Neuron (in vitro differentiated cells): ENCODE results near the gene RPL13A.

Experiments used
- H2AFZ ChIP-seq: one replicate; pipeline ENCODE4 v1.6.1; 2013; ENCODE audit warnings: low read depth, mild to moderate bottlenecking, inconsistent platforms, low read length, moderate library complexity
- H3K27me3 ChIP-seq: one replicate; pipeline ENCODE4 v1.6.1; 2013; ENCODE audit warnings: low read length; ENCODE audit not compliant: insufficient read depth
- H3K36me3 ChIP-seq: one replicate; pipeline ENCODE4 v1.6.1; 2013; ENCODE audit warnings: low read length; ENCODE audit not compliant: insufficient read depth
- H3K4me1 ChIP-seq: one replicate; pipeline ENCODE4 v1.6.1; 2013; ENCODE audit warnings: low read length; ENCODE audit not compliant: insufficient read depth
- H3K4me3 ChIP-seq: 2 replicates; pipeline ENCODE4 v1.5.1; 2013; ENCODE audit warnings: mild to moderate bottlenecking, low read length, moderate library complexity
- H3K9me3 ChIP-seq: one replicate; pipeline ENCODE4 v1.6.1; 2013; ENCODE audit warnings: low read length

RPL13A gene

DNA sequence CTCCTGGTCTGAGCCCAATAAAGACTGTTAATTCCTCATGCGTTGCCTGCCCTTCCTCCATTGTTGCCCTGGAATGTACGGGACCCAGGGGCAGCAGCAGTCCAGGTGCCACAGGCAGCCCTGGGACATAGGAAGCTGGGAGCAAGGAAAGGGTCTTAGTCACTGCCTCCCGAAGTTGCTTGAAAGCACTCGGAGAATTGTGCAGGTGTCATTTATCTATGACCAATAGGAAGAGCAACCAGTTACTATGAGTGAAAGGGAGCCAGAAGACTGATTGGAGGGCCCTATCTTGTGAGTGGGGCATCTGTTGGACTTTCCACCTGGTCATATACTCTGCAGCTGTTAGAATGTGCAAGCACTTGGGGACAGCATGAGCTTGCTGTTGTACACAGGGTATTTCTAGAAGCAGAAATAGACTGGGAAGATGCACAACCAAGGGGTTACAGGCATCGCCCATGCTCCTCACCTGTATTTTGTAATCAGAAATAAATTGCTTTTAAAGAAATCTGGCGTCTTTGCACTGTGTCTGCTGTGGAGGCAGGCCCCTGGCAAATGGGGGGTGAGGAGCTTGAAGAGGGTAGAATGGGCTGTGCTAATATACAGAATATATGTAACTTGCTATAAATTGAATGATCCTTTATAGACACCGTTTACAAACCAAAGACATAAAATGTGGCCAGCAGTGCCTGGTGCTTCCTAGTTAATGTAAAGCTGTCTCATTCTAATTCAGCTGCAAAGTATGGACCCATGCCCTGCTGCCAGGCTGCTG lies 4.6 kb downstream of the RPL13A start:
- Histone ChIP-seq H3K36me3 (peaks cover 40% of the 10 kb centered on the region), H3K27me3 (no peaks in the 10 kb centered on the region), H3K4me3 (no peak overlapping the region), H3K9me3 (no peaks in the 10 kb centered on the region), H3K4me1 (peaks cover 19% of the 10 kb centered on the region), H2AFZ (no peak overlapping the region)

DNA sequence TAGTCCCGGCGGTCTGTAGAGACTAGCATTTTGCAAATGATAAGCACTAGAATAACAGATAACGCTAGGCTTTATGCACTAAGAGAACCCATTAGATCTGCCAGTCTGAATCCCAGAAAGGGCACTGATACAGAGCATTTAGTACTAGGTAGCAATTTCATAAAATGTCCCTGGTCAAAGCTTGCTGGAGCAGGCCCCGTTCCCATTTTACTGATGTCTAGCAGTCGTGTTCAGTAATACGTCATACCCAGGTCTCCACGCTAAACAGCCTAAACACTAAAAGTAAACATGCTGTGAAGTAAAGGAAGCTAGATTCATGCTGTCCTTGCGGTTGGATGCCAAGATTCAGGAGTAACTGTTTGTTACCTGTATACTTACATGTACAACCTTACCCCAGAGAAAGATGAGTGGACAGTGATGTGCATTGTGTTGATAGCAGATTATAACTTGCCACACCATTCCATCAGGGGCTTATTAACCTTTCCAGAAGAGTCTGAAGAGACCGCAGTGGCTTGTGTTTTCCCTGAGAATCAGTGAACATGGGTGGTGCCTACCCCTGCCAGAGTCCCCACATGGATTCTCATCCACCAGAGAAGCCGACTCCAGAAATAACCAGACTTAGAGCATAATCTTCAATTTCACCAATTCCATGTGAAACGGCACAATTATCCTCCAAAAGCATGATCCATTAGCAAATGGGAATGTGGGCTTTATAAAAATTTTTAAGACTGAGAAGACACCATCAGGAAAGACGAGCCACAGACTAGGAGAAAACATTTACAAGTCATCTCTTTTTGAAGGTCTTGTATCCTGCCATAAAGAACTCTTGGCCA lies 5.4 kb downstream of the RPL13A start:
- Histone ChIP-seq H3K9me3 (no peaks in the 10 kb centered on the region), H3K36me3 (peaks cover 48% of the 10 kb centered on the region), H3K4me1 (peaks cover 27% of the 10 kb centered on the region), H2AFZ (no peak overlapping the region), H3K4me3 (no peak overlapping the region), H3K27me3 (no peaks in the 10 kb centered on the region)

DNA sequence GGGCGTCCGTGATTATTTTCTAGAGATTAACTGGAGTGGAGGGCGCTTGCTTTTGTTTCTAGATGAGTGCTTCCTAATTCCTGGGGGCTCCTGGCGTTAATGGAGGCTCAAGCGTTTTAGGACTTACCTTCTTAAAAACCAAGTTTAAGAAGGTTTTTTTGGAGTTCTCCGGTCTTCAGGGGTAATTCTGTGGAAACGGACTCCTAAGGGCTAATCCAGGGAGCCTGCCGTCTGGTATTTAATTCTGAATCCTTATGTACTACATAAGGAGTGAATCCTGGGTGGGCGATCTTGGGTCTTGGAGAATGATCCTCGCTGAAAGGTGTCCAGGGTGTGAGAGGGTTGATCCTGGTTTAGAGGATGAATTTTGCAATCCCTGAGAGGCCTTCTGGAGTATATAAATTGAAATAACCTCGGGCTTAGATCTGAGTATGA lies 9.2 kb downstream of the RPL13A start:
- H3K4me3 ChIP-seq: peak overlapping the region; percentile 100
- H2AFZ ChIP-seq: no peak overlapping the region
- H3K27me3 ChIP-seq: no peaks in the 10 kb centered on the region
- H3K9me3 ChIP-seq: no peaks in the 10 kb centered on the region
- H3K36me3 ChIP-seq: peaks cover 45% of the 10 kb centered on the region
- H3K4me1 ChIP-seq: peaks cover 19% of the 10 kb centered on the region

DNA sequence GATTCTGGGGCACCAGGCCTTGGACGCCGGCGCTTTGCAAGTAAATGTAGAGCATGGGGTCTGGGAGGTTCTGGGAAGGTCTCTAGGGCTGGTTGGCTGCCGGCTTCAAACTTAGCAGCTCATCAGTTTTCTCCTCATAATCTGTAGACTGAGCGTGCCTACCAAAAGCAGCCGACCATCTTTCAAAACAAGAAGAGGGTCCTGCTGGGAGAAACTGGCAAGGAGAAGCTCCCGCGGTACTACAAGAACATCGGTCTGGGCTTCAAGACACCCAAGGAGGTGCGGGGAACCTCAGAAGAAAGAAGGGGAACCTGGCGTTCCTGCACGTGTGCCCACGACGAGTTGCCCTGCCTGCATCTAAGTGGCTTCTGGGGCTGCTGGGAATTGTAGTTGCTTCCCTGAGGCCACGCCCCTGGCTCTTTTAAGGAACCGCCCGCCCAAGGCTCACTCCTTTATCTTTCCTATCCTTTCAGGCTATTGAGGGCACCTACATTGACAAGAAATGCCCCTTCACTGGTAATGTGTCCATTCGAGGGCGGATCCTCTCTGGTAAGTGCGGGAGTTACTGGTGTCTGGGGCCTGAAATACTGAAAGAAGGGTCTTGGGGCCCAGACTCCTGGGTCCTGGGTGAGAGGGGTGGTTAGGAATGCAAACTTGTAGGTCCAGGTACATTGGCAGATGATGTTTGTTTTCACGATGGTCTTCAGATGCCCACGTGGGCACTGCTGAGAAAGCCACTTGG lies 9.8 kb downstream of the RPL13A start:
- peaks cover 19% of the 10 kb centered on the region for H3K4me1 ChIP-seq
- H3K36me3 ChIP-seq: peaks cover 39% of the 10 kb centered on the region
- peak overlapping the region; percentile 100 for H3K4me3 ChIP-seq
- no peaks in the 10 kb centered on the region for H3K27me3 ChIP-seq
- no peaks in the 10 kb centered on the region for H3K9me3 ChIP-seq
- H2AFZ ChIP-seq: no peak overlapping the region

DNA sequence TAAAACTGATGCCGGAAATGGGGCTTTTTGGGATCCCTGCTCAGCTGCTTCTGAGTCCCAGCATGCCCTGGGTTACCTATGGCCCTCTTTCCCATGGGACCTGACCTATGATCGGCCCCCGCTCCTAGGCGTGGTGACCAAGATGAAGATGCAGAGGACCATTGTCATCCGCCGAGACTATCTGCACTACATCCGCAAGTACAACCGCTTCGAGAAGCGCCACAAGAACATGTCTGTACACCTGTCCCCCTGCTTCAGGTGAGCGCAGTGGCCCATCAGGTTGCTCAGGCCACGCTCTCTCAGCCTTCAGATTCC lies 10.3 kb downstream of the RPL13A start:
- Histone ChIP-seq H3K4me1 (peaks cover 19% of the 10 kb centered on the region), H3K4me3 (peak overlapping the region; percentile 100), H3K36me3 (peaks cover 34% of the 10 kb centered on the region)

DNA sequence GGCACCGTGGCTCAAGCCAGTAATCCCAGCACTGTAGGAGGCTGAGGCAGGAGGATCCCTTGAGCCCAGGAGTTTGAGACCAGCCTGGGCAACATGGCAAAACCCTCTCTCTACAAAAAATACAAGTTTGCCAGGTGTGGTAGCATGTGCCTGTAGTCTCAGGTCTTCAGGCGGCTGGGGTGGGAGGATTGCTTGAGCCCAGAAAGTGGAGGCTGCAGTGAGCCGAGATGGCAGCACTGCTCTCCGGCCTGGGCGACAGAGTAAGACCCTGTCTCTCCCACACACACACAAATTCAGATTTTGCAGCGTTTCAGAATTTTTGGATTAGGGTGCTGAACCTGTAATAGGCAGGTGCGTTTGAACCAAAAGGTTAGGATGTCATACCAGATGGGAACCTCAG lies 11.1 kb downstream of the RPL13A start:
- H2AFZ ChIP-seq: no peak overlapping the region
- peaks cover 23% of the 10 kb centered on the region for H3K4me1 ChIP-seq
- peaks cover 31% of the 10 kb centered on the region for H3K36me3 ChIP-seq
- no peaks in the 10 kb centered on the region for H3K9me3 ChIP-seq
- H3K4me3 ChIP-seq: no peak overlapping the region
- no peaks in the 10 kb centered on the region for H3K27me3 ChIP-seq

More for the DNA sequence above, 10.3 kb downstream of the RPL13A start:
- no peak overlapping the region for H2AFZ ChIP-seq
- no peaks in the 10 kb centered on the region for H3K9me3 ChIP-seq
- H3K27me3 ChIP-seq: no peaks in the 10 kb centered on the region

DNA sequence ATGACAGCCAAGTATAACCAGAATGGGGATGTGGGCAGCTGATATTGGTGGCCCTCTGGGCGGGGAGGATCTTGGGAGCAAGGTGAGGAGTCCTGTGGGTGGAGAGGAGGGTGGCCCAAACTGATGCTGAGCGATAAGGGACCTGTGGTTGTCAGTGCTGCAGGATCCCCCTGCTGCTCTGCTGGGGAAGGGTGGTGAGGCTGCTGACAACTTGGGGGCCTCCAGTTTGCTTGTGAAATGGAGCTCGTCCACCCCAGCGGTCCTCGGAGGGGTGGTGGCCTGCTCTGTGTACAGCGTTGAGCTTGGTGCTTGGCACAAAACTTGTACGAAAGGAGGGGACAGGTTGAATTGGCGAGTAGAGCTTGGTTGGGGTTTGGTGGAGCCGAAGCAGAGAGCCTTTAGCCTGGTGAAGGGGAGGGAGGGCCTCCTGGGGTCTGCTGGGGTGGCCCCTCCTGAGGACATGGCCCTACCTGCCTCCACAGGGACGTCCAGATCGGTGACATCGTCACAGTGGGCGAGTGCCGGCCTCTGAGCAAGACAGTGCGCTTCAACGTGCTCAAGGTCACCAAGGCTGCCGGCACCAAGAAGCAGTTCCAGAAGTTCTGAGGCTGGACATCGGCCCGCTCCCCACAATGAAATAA lies 11.7 kb downstream of the RPL13A start:
- no peaks in the 10 kb centered on the region for H3K9me3 ChIP-seq
- no peak overlapping the region for H2AFZ ChIP-seq
- no peak overlapping the region for H3K4me3 ChIP-seq
- H3K36me3 ChIP-seq: peaks cover 31% of the 10 kb centered on the region
- H3K4me1 ChIP-seq: peaks cover 25% of the 10 kb centered on the region
- H3K27me3 ChIP-seq: no peaks in the 10 kb centered on the region

DNA sequence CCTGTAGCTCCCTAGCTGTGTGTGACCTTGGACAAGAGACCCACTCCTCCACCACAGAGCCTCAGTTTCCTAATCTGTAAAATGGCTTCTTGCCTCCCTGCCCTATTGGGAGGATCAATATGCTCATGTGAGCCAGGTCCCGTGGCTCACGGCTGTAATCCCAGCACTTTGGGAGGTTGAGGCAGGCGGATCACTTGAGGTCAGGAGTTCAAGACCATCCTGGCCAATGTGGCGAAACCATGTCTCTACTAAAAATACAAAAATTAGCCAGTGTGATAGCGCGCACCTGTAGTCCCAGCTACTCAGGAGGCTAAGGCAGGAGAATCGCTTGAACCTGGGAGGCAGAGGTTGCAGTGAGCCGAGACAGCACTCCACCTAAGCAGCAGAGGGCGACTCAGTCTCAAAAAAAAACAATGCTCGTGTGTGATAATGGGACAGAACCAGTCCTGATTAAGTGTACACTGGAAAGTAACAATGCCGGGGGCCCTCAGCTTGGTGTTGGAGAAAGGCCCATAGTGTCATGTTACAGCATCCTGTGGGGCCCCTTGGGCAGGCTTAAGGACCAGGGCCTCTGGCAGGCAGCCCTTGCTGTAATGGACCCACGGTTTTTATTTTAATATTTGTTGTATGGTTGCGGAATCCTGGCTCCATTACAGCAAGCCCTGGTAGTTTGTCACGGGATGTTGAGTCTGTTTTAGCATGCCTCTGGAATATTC lies 15.6 kb downstream of the RPL13A start:
- no peak overlapping the region for H3K4me3 ChIP-seq
- H3K27me3 ChIP-seq: no peaks in the 10 kb centered on the region
- H3K36me3 ChIP-seq: peaks cover 20% of the 10 kb centered on the region
- peak overlapping the region; percentile 64 for H2AFZ ChIP-seq
- peaks cover 14% of the 10 kb centered on the region for H3K4me1 ChIP-seq
- H3K9me3 ChIP-seq: no peaks in the 10 kb centered on the region

DNA sequence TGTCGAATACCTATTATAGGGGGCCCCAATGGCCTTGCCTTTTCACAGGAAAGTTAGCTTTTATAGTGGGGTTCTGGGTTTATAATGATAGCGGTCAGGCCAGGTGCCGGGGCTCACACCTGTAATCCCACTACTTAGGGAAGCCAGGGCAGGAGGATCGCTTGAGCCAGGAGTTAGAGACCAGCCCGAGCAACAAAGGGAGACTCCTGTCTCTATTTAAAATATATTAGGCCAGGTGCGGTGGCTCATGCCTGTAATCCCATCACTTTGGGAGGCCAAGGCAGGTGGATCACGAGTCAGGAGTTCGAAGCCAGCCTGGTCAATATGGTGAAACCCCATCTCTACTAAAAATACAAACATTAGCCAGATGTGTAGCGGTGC lies 16.2 kb downstream of the RPL13A start:
- no peak overlapping the region for H3K4me3 ChIP-seq
- no peaks in the 10 kb centered on the region for H3K9me3 ChIP-seq
- no peaks in the 10 kb centered on the region for H3K27me3 ChIP-seq
- peaks cover 14% of the 10 kb centered on the region for H3K36me3 ChIP-seq
- peaks cover 9% of the 10 kb centered on the region for H3K4me1 ChIP-seq
- H2AFZ ChIP-seq: peak overlapping the region; percentile 64

DNA sequence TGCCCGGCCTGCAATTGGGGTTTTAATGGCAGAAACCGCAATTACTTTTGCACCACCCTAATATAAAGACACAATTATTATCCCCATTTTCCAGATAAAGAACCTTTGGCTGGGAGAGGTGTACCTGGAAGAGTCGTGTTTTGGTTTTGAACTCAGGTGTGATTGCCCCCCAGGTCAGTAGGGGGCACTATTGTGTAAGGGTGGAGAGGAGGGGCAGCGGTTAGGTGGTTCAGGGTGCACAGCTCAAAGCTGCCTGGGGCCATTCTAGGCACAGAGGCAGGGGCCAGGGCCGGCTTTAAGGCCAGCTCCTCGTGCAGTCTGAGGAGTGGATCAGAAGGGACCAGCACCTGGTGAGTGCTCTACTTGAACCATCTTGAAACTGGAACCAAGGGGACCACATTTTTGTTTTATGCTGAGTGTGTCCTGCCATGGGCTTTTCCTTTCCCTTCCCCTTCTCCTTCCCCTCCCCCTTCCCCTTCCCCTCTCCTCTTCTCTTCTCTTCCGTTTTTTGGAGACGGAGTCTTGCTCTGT lies 19.2 kb downstream of the RPL13A start:
- H3K4me3 ChIP-seq: no peak overlapping the region
- H3K4me1 ChIP-seq: peaks cover 8% of the 10 kb centered on the region
- H2AFZ ChIP-seq: no peak overlapping the region
- no peaks in the 10 kb centered on the region for H3K27me3 ChIP-seq
- H3K36me3 ChIP-seq: no peaks in the 10 kb centered on the region
- no peaks in the 10 kb centered on the region for H3K9me3 ChIP-seq

DNA sequence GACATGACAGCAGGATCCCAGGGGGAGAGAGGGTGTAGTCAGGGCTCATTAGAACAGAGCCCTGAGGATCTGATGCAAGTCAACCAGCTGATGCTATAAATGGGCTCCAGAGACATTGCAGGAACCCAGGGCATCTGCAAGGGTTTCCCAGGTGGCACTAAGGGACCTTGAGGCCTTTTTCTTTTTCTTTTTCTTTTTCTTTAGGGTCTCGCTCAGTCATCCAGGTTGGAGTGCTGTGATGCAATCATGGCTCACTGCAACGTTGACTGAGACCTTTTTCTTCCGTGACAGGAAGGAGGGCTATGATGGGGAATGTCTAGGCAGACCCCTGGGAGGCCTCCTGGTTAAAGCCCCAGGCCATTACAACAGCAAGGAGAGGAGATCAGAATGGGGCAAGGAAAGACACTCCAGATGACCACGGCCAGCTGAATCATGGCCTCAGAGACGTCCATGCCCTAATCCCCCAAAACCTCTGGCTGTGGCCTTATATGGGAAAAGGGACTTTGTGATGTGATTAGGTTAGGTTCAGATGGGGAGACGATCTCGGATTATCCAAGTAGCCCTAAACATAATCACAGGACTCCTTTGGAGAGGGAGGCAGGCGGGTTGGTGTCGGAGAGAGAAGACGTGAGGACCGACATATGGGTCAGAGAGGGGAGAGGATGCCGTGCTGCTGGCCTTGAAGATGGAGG lies 20.5 kb downstream of the RPL13A start:
- Histone ChIP-seq H3K4me1 (peaks cover 17% of the 10 kb centered on the region), H3K4me3 (no peak overlapping the region), H3K27me3 (no peaks in the 10 kb centered on the region), H2AFZ (no peak overlapping the region), H3K9me3 (no peaks in the 10 kb centered on the region), H3K36me3 (no peaks in the 10 kb centered on the region)
